ENCODE results near the gene EXOC6B. TPM values are rescaled to one million over a fixed set of nuclear protein-coding genes. Genes with fewer than 3 reads are reported as not detected.
"Not testable (repeated sequence)": the region's sequence is repeated elsewhere in the genome, so short reads cannot be mapped to it uniquely, and the experiment has no call there.

The EXOC6B gene
- total RNA-seq, 2 donors from 2014 or later = 16.6 to 36.6 TPM

DNA sequence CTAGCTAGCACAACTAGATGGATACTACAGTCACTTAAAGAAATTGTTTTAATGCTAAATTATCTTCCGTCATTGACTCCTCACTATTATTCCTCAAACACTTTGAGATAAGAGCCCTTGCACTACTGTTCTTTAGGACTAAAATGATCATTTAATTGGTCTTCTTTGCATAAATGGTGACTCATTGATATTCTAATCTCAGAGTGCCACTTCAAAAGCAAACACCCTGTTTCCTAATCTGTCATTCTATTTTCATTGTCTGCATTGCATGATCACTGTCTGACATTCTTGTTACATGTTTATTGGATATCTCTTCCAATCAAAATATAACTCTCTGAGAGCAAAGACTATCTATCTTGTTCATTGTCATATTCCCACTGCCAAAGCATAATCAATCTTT, 313.9 kb downstream of the EXOC6B start:
- H3K4me3 ChIP-seq = no peak overlapping the region
- 100% methylated on average over 1 of the region's 1 CpG for WGBS
- intact Hi-C loops (cut with DNase I) = no loop called here

DNA sequence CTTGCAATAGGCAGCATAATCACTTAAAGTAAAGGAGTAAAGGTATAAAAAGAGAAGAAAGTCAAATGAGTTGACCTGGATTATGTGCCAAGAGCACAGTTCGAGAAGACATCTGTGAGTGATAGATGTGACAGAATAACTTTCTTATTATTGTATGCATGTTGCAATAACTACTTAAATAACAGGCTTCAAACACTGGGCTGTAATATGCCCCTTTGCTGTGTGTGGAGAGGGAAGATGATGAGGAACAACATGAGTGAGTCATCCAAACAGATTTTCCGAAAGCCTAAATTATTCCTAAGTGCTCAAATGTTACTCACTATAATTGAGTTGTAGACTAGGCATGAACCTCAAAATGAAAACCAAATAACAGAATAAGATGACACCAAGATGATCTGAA, 328.1 kb downstream of the EXOC6B start:
- 93% methylated on average over 2 of the region's 2 CpGs for WGBS
- TF ChIP-seq, protein P1, sequence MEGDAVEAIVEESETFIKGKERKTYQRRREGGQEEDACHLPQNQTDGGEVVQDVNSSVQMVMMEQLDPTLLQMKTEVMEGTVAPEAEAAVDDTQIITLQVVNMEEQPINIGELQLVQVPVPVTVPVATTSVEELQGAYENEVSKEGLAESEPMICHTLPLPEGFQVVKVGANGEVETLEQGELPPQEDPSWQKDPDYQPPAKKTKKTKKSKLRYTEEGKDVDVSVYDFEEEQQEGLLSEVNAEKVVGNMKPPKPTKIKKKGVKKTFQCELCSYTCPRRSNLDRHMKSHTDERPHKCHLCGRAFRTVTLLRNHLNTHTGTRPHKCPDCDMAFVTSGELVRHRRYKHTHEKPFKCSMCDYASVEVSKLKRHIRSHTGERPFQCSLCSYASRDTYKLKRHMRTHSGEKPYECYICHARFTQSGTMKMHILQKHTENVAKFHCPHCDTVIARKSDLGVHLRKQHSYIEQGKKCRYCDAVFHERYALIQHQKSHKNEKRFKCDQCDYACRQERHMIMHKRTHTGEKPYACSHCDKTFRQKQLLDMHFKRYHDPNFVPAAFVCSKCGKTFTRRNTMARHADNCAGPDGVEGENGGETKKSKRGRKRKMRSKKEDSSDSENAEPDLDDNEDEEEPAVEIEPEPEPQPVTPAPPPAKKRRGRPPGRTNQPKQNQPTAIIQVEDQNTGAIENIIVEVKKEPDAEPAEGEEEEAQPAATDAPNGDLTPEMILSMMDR (IDR thresholded peaks at IDR 0.05) = no peak
- TF ChIP-seq POLR2A (IDR thresholded peaks at IDR 0.05) (no peak), POLR2AphosphoS5 (IDR thresholded peaks at IDR 0.05) (no peak)
- intact Hi-C loops (cut with DNase I) = no loop called here

More for the DNA sequence above, 313.9 kb downstream of the EXOC6B start:
- no peak for DNase-seq (ENCODE audit: low spot score)
- H3K27ac ChIP-seq = no peak overlapping the region
- H3K9me3 ChIP-seq = no peaks in the 10 kb centered on the region
- no peaks in the 10 kb centered on the region for H3K4me1 ChIP-seq (replicated peaks)
- no peaks in the 10 kb centered on the region for H3K36me3 ChIP-seq
- TF ChIP-seq POLR2A (IDR thresholded peaks at IDR 0.05) = no peak
- TF ChIP-seq, protein P1 (IDR thresholded peaks at IDR 0.05) = no peak
- no peak for TF ChIP-seq POLR2AphosphoS5 (IDR thresholded peaks at IDR 0.05)
- no peaks in the 10 kb centered on the region for H3K27me3 ChIP-seq (replicated peaks; ENCODE audit: insufficient read depth)

DNA sequence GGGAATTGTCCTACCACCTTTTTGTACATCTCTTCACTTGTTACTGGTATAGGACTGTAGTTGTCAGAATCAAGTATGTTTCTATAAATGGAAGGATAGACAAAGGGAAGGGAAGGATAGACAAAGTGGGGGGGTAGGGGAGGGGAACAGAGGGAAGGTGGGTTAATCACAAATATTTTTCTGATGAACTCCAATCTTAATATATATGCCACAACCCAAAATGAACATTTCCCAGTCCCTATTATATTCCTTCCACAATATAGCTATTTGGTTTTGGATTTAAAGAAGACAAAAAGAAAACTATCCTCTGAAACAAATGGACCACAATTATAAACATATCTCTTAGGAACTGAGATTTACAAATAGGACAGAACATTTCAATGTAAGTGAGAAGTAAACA, 329.4 kb downstream of the EXOC6B start:
- Histone ChIP-seq H3K27me3 (replicated peaks; ENCODE audit: insufficient read depth) (no peaks in the 10 kb centered on the region), H3K36me3 (no peaks in the 10 kb centered on the region), H3K9me3 (no peaks in the 10 kb centered on the region), H3K4me1 (replicated peaks) (no peaks in the 10 kb centered on the region), H3K27ac (no peak overlapping the region), H3K4me3 (no peak overlapping the region)
- TF ChIP-seq, protein P1 (IDR thresholded peaks at IDR 0.05) = no peak
- TF ChIP-seq POLR2AphosphoS5 (IDR thresholded peaks at IDR 0.05) = no peak
- no peak for TF ChIP-seq POLR2A (IDR thresholded peaks at IDR 0.05)
- no peak for DNase-seq (ENCODE audit: low spot score)
- intact Hi-C loops (cut with DNase I) = no loop called here

More for the DNA sequence above, 328.1 kb downstream of the EXOC6B start:
- Histone ChIP-seq H3K27me3 (replicated peaks; ENCODE audit: insufficient read depth) (no peaks in the 10 kb centered on the region), H3K4me3 (no peak overlapping the region), H3K4me1 (replicated peaks) (no peaks in the 10 kb centered on the region), H3K9me3 (no peaks in the 10 kb centered on the region), H3K27ac (no peak overlapping the region), H3K36me3 (no peaks in the 10 kb centered on the region)
- DNase-seq (ENCODE audit: low spot score) = no peak

DNA sequence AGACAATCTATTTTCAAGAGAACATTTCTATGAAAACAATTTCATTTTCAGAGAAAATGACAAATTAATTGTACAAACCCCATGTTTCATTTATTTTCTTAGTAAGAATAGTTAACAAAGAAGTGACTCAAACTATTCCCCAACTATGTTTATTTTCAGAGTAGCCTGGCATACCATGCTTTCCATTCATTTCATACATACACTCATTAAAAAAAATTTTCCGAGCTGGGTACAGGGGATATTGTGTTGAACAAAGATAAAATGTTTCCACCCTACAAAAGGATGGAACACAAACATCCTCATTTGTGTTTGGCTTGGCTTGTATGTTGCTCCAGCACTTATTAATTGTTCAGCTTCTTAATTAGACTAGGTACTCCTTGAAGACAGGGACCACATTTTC, 331.4 kb downstream of the EXOC6B start:
- intact Hi-C loops (cut with DNase I) = no loop called here

DNA sequence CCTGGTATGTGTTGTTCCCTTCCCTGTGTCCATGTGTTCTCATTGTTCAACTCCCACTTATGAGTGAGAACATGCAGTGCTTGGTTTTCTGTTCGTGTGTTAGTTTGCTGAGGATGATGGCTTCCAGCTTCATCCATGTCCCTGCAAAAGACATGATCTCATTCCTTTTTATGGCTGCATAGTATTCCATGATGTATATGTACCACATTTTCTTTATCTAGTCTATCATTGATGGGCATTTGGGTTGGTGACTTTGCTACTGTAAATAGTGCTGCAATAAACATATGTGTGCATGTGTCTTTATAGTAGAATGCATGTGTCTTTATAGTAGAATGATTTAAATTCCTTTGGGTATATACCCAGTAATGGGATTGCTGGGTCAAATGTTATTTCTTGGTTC, 341.2 kb downstream of the EXOC6B start:
- H3K36me3 ChIP-seq; H3K4me3 ChIP-seq; DNase-seq (ENCODE audit: low spot score); H3K4me1 ChIP-seq (replicated peaks); H3K9me3 ChIP-seq; H3K27ac ChIP-seq; H3K27me3 ChIP-seq (replicated peaks; ENCODE audit: insufficient read depth); intact Hi-C loops (cut with DNase I): not testable (repeated sequence)
- 97% methylated on average over 1 of the region's 1 CpG for WGBS

More for the DNA sequence above, 331.4 kb downstream of the EXOC6B start:
- Histone ChIP-seq H3K36me3 (no peaks in the 10 kb centered on the region), H3K27me3 (replicated peaks; ENCODE audit: insufficient read depth) (no peaks in the 10 kb centered on the region), H3K9me3 (no peaks in the 10 kb centered on the region), H3K4me1 (replicated peaks) (no peaks in the 10 kb centered on the region), H3K4me3 (no peak overlapping the region), H3K27ac (no peak overlapping the region)
- TF ChIP-seq POLR2A (IDR thresholded peaks at IDR 0.05) (no peak), POLR2AphosphoS5 (IDR thresholded peaks at IDR 0.05) (no peak)
- TF ChIP-seq, protein P1 (IDR thresholded peaks at IDR 0.05) = no peak
- no peak for DNase-seq (ENCODE audit: low spot score)
- 49% methylated on average over 1 of the region's 1 CpG for whole genome bisulfite sequencing

All from prostate gland (tissue), 2 donors.